Measurements from ENCODE around the gene PDZD8.

PDZD8 gene

DNA sequence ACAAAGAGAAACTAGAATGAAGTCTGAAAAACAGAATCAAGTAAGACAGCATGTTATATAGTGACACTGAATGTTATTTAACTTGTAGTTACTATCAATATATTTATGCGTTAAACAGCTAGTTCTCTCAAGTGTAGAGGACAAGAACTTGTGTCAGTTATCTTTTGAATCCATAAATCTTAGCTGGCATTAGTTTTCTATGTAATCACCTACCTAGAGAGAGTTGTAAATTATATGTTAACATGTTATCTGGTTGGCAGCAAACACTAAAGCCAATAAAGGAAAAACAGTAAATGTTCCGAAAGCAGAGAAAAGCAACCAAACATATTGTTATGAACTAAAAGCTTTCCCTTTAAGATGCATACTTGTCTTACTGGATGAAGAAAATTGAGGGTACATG, 97.6 kb downstream of the PDZD8 start:
- DNase-seq, result no peak

DNA sequence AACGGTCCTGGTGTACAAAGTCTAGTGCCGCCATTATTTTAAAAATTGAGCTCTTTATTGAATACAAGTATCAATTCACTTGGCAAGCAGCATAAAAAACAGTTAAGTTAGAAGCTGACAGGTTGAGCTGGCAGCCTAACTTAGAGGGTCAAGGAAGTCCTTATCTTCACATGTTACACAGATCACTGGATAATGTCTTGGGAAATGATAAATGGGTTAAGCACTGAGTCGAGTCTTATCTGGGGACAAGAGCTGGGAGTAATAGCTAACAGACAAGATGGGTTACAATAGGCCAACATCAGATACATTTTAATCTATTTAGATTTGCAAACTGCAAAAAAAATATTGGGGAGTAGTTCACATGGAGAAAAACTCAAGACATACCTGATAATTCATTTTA, 100.1 kb downstream of the PDZD8 start:
- no peak for DNase-seq

DNA sequence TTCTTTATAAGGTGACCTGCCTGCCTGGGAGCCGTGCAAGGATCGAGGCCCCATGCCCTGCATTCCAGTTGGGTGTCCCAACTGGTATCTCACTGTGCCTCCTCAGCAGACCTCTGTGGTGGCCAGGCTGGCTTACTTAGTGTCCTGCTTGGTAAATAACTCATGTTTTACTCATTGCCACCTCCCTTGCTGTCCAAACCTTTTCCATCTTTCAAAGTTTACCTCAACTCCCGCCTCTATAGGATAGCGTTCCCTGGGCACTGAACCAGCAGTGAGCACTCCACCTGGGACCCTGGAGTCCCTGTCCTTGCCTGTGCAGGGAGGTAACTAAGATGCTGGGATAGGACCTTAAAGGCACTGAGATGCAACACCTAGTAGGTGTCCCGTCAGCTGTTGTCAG, 100.7 kb downstream of the PDZD8 start:
- no peak for DNase-seq

DNA sequence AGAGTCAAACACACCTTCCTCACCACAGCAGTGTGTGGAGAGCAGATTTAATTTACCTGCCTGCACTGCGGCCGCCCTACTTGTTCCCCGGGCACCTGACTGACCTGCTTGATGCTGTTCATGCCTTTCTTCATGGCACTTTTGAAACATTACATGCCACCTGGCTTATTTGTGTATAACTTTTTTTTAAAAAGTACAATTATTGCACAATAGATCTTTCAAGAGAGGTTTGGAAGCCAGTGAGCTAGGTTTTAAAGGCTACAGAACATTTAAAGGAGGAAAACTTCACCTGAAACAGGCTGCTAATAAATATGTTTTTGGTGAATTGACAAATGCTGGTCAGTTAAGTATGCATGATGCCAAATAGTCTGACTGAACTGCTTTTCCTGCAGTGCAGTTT, 101.3 kb downstream of the PDZD8 start:
- DNase-seq, result no peak

DNA sequence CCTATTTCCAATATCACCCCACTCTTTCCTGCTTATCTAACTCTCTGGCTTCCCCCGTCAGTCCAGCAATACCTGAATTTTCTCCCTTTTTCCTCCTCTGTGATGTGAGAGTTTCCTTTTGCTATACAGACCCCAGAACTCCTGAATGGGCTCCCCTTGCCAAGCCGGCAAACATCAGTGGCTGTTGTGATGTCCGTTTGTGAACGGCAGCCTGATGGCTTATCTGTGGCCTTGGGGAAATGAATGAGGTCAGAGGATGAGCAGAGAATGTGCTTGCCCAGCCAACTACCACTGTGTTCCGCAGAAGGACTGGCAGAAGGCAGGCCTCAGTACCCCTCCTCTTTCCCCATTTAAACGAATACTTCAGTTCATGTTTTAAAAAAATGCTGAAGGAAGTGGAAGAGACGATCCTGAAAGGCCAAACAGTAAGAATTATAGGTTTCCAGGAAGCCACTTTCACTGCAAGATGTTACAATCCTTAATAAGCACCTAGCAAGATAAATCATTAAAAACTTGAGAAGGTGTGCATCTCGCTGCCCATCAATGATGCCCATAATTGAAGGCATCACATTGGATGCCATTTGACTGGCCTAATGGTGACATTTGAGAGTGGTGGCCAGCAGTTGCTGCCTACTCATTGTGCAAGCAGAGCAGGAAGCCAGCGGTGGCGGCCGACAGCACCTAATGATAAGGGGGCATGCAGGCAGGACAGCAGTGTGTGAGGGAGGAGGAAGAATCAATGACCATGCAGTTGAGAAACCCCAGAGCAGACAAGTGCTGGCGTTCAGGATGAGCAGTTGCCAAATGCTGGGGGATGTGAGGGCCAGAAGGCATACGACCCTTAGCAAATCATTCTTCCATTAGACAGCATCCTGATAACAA, 102.8 kb downstream of the PDZD8 start:
- no peak for DNase-seq

DNA sequence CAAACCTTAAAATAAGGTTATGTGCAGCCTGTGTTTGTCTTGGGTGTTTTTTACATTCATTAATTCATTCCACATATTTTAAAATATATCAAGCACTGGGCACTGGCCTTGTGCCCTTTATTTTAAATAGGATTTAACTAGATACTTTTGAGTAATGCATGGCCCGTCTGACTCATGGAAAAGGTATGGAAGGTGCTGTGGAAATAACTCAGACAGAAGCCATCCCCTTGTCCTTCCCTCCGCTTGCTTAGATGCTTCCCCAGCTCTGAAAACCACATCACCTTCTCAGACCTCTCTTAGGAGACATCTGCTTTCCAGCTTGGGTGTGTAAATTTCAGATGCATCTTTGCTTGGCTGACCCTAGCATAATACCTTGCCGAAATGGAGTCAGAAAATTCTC, 103.8 kb downstream of the PDZD8 start:
- DNase-seq, result no peak

DNA sequence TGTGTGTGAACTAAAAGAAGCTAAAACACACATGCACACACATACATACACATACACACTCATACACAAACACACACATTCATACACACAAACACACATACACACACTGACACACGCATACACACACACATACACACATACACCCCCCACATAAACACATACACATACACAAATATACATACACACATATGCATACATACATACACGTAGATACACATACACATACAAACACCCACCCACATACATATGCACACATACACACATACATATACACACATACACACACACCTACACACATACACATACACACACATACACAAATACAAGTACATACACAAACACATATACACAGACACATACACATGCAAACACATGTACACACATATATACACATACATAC, 106.3 kb downstream of the PDZD8 start:
- no peak for DNase-seq

DNA sequence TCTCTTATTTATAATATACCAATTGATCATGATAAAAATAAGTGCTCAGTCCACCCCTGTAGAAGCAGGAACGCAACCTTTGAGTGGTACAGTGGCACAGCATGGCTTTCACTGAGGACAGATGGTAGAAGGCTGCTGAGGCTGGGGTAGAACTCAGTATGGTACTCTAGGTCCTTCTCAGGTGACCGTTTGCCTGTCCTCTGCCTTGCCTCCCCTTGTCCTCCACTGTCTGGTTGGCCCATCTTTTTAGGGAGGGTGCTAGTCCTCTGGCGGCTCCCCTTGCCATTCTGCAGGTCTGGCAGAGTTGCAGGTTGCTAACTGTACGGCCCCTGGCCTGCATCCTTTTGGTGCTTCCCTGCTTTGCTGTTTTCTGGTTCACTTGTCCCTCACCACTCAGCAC, 107.0 kb downstream of the PDZD8 start:
- DNase-seq, result no peak

DNA sequence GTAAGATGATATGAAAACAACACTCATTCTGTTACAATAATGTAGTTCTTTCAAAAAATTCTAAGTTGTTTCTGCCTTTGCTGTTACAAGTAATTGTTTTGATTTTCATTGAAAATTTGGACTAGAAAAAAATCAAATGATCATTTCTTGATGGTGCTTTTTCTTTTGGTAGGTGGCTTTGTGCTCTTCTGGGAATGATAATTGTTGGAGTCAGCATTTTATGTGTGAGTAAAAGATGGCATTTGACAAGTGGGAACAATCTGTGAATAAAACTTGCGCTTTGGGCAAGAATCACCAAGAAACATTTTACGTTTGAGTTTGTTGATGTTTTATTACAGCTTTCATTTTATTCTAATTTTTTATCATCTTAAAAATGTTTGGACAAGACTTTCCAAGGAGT, 108.4 kb downstream of the PDZD8 start:
- DNase-seq, result no peak

DNA sequence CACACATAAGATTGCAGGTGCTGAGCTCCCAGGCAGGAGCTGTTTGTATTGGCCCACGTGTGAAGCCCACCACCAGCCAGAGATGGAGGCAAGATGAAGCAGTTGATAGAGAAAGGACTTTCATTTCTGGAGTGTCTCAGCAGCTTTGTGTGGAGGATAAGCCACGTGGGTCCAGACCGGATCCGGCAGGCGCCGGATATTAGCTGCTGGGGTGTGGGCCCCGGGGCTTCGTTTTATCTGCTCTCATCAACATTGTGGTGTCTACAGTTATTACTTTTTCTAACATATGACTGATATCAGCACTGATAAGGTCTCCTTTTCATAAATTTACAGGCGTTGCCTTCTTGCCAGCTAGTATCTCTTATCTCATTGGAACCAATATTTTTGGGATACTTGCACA, 108.8 kb downstream of the PDZD8 start:
- no peak for DNase-seq

DNA sequence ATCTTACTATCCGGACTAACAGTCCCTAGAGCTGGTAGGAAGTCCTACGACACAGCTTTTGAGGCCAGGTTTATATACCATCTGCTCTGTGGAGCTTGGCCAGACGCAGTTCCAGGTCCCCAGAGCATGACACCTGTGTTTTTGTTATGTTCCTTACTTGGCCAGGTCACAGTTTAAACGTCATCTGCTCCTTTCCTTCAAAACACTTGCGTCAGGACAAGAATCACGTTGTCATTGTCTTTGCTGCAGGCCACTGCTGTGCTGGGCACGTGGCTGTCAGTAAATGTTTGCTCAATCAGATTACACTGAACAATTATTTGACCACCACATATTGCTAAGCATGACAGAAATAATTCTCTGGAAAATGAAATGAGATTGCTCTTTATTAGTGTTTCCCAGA, 110.5 kb downstream of the PDZD8 start:
- DNase-seq, result no peak

DNA sequence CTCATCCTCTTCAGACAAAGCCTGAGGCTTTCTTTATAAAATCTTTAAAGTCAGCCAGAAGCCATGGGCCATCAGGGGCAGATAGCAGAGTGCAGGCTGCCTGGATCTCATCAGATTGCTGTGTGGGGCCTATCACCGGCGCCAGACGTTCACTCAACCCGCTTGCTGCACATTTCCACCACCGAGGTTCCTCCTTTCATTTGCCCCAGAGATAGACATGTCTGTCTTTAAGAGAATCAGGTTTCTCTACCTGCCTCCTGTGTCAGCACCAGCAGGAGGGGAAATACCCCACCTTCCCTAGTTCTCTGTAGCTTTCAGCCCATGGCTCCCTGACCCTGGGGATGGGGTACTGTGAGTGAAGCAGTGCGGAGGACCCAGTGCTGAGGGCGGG, 112.3 kb downstream of the PDZD8 start:
- DNase-seq, result no peak

DNA sequence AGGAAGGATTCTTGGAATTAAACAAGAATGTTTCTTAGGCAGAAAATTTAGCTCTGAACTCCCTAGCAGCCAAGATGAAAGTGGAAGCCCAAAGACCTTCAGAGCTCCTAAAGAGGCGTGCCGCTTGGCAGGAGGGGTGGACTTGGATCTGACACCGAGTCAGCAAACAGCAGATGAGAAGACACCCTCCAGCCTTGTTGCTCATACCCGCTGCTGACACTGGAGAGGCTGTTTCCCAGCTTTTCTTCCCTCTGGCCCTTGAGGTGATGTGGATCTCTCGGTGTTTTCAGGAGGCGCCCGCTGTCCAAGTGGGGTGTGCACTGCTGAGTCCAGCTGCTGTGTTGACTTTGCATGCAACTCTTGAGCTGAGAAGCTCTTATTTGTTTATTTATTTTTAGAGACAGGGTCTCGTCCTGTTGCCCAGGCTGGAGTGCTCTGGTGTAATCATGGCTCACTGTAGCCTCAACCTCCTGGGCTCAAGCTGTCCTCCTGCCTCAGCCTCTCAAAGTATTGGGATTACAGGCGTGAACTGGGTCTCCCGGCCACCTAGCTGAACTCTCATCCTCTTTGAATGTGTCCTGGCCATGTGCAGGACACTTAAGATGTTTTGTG, 112.8 kb downstream of the PDZD8 start:
- DNase-seq, result no peak

DNA sequence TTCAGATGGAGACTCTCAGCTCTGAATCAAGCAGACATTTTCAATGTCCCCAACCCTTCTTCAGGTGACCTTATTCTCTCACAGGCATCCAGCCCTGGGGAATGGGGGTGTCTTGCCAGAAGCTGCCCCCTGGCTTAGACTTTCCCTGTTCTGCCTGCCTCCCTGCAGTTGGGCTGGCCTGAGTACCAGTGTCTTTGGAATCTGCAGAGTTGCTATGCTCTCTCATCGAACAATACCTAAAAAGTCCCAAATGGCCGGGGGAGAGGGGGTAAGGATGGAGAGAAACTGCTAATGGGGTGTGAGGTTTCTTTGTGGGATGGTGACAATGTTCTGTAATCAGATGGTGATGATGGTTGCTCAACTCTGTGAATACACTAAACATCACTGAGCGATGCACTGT, 113.7 kb downstream of the PDZD8 start:
- DNase-seq, result no peak

DNA sequence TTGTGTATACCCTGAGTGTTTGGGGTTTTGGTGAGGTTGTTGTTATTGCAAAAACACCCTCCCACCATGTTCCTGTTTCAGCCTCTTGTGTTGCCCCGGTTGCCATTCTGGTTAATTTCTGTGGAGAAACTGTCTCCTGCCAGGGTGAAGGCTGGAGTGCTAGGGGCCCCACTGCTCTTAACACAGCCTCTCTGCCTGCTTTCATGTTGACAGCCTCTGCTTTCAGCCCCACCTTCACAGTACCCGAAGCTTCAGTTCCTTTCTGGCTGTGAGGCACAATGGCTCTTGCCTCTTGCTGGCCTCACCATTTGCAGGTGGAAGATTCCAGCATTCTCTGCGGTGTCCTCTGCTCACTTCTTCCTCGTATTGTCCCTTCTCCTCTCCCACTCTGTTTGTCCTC, 115.2 kb downstream of the PDZD8 start:
- DNase-seq, result no peak

DNA sequence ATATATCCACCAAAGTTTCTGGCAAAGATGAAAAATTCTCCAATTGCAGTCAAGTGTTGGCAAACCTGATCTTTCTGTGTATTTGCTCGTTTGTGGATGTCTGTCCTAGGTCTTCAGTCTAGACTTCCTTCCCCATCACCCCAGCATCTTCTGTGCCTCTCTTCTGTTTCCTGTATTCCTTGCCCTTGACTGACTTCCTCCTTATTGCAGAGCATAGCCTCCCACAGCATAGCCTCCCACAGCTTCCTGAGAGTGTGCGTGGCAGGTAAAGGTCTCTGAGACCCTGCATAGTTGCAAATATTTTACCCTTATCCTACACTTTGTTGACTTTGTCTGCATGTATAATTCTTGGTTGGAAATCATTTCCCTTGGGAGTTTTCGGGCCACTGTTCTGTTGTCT, 116.0 kb downstream of the PDZD8 start:
- DNase-seq, result no peak

DNA sequence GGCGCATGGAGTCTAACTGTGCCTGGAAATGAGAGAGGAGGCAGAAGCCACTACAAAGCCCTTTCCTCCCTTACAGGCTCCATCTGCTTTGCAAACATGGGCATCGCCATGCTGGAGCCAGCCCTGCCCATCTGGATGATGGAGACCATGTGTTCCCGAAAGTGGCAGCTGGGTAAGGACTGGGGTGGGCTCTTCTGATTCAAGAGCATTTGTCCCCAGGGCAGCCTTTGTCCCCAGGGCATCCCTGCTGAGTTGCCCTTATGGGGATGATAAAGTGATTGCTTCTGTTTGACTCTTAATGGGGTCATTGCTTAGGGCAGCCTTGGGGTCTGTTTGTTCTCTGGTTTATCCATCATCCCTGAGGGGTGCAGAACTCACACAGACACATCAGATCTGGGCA, 117.5 kb downstream of the PDZD8 start:
- no peak for DNase-seq

DNA sequence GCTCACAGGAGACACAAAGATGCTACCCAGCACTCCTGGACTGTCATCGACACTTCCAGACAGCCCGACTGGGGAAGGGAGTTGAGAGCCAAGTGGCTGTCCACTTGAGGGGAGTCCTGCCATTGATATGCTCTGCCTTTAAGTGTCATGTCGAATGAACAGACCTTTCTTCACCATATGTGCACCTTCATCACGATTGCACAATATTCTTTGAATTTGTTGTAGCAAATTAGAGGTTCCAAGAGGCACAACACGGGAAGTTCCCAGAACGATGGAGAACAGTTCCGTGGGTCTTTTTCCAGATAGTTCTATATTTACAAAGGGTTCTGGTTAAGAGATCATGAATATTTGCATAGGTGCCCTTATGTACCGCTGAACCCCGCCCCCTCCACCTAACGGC, 118.3 kb downstream of the PDZD8 start:
- DNase-seq, result no peak

DNA sequence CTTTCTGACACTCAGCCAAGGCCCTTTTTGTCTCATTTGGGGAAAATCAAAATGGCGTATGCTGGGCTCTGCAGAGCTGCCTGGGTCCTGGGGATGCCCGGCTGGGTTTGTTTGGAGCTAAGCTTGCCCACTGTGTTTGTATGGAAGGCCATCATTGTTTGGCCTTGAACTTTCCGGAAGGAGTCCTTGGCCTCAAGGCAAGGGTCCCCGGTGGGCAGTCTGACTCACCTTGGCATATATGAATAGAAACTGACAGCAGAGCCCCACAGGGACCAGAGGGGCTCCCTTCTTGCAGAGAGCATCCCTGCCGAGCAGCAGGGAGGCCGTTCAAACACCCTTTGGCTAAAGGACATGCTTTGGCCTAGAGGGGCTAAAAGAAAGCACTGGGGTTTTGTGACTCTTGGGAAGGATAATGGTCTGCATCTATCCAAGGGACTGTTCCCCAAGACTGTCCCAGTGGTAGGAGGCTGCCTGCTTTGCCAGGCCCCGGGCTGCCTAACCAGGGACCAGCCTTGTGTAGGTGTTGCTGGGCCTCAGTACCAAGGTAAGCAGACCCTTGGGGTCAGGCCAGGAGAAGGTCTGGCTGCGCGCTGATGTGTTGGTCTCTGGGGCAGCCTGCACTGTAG, 119.3 kb downstream of the PDZD8 start:
- no peak for DNase-seq

DNA sequence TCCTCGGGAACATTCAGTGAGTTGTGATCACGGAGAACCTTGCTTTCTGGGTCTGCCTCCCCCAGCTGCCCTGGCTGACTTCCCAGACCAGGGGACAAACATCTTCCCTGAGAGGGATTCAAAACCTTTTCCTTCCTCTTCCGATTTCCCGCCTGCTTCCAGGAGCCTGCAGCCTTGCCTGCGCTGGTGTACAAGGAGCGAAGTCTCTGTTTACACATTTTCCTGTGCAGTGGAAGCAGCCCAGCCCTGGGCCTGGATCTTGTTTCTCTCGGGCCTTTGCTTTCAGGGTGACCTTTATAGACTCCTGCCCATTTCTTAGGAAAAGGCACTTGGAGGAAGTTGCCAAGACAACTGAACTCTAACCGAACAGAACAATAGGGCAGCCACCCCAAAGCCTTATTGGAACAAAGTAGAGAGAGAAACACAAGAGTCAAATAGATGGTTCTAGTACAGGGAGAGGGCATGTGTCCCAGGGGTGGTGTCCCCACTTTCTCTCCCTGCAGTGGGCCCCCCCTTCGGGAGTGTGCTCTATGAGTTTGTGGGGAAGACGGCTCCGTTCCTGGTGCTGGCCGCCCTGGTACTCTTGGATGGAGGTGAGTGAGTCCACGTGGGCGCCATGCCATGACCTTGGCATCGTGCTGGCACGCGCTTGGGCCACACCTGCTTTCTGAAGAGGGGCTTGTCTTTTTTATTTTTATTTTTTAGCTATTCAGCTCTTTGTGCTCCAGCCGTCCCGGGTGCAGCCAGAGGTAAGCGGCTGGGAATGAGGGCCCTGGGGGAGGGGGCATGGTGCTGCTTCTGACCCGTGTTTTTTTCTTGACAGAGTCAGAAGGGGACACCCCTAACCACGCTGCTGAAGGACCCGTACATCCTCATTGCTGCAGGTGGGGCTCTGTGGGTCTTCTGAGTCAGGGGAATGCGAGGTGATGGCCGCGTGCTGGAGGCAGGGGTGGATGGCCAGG, 120.2 kb downstream of the PDZD8 start:
- DNase-seq, result no peak

DNA sequence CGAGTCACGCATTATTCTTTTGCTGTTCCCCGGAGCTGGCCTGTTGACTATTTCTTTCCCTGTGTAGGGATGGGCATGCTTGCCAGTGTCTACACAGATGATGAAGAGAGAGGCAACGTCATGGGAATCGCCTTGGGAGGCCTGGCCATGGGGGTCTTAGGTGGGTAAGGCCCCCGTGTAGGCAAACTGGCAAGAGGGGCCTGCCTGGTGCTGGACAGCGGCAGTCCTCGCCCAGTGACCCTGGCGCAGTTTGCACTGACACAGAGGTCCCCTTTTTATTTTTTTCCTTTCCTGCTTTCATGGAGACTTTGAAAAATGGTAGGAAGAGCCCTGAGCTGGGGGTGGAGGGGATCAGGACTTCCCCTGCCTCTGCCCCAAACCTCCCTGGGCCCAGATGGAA, 120.9 kb downstream of the PDZD8 start:
- DNase-seq, result no peak

DNA sequence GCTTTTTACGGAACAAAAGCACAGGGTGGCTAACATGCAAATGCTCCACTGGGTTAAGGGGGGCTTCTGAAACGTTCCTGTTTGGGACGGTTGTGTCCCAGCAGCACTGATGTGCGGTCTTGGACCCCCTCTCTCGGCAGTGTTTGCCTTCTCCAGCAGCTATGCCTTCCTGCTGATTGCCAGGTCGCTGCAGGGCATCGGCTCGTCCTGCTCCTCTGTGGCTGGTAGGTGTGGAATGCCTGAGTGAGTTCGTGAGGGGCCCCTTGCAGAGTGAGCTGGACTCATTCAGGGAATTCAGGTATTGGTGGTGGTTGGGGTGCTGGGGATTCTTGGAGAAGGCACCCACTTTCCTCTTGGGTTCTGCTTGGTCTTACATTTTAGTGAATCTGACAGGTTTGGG, 121.3 kb downstream of the PDZD8 start:
- DNase-seq, result no peak

DNA sequence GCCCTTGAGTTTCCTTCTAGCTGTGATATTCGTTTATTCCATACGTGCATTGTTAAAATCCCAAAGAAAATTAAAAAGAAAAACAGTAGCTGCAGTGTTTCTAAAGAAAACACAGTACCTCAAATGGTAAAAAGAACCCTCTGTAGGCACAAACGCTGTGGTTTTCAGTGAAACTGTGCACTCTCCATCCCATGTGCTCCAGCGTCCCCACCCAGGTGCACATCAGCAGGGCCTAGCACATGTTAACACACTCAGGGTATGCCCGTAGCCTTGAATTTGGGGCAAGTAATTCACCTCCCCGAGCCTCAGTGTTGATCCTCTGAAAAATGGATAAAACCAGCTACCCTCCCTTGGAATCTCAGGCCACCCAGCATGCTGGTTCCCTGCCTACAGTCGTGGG, 124.8 kb downstream of the PDZD8 start:
- DNase-seq, result no peak
